Ureter (tissue), 1 donor: ENCODE data around the gene VWA5B1. TPM values are rescaled to one million over a fixed set of nuclear protein-coding genes. Genes with fewer than 3 reads are reported as not detected.

Source experiments
- DNase-seq: peaks from one replicate; pipeline ENCODE4 v3.0.0-alpha.2; 2020; ENCODE audit warnings: low spot score
- total RNA-seq: library from RNA; stranded (reverse); gene quantifications from one replicate; pipeline ENCODE4 v1.2.4, GENCODE V29; 2023
- donor health status: DM: yes; HTN: yes; CAD: no.

The VWA5B1 gene
- total RNA-seq, 1 donor from 2014 or later, result 41.9 TPM

- no peak for DNase-seq
These were observed 75.4 kb downstream of the VWA5B1 start for GRCh38 chr1:20366056-20366462.

DNA sequence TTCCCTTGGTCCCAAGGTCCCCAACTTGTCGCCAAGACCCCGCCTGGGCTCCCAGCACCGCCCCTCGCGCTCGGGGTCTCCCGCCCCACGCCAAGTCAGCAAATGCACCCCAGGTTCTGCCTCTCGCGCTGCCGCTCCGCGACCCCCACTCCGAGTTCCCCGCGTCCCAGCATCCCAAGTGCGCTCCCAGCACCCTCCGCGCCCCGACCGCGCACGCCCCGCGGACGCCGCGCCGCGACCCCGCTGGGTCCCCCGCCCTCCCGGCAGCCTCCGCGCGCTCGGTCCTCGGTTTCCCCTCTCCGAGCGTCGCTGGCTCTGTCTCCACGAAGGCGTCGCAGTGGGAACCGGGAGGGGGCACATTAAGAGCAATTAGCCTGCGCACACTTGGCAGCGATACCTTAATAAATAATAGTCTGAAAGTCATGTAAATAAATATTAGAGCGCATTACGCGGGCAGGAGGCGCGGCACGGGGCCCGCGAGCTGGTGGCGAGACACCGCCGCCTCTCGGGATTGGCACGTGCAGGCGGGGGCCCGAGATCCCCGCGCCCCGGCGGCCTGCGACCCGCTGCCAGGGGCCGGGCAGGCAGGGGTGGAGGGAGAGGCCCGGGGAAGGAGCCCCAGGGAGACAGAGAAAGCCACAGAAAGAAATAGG lies 75.9 kb downstream of the VWA5B1 start:
- no peak for DNase-seq

DNA sequence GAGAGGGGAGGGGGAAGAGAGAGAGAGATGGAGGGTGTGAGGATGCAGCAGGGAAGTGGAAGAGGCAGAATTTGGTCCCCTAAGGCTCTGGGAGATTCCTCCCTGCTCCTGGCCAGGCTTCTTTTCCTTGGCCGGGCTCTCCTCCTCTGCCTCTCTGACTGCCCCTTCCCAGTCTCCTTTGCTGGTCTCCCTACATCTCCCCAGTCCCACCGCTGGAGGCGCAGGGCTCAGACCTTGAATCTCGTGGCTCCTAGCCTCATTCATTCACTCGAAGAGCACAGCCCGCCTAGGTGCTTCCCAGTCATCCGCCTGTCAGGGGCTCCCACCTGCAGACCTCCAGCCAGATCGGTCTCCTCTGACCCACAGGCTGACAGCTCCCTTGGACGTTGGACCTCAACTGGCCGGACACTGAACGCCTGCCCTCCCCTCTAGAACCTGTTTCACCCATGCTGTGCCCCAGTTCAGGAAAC lies 76.5 kb downstream of the VWA5B1 start:
- peak; percentile 59 for DNase-seq

- no peak for DNase-seq
These were observed 77.0 kb downstream of the VWA5B1 start for GRCh38 chr1:20367626-20368025.

GRCh38 chr1:20368866-20369470 lies 78.3 kb downstream of the VWA5B1 start:
- no peak for DNase-seq

- no peak for DNase-seq
These were observed 80.0 kb downstream of the VWA5B1 start for GRCh38 chr1:20370698-20371097.

DNA sequence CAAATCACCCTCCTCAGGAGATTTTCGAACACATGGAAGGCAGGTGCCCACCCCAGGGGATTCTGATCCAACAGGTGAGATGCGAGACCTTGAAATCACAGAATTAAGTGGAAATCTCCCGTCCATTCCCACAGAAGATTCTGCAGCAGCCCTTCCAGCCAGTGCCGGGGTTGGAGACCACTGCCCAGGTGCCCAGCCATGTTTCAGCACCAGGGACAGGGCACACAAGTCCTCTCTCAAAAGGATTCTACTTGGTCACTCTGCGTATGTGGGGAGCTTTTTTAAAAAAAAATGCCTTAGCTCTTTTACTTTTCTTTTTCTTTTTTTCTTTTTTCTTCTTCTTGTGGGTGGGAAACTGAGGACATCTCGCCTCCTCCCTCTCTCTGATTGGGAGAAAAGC lies 80.7 kb downstream of the VWA5B1 start:
- DNase-seq, result no peak

GRCh38 chr1:20371883-20372282 lies 81.2 kb downstream of the VWA5B1 start:
- no peak for DNase-seq

DNA sequence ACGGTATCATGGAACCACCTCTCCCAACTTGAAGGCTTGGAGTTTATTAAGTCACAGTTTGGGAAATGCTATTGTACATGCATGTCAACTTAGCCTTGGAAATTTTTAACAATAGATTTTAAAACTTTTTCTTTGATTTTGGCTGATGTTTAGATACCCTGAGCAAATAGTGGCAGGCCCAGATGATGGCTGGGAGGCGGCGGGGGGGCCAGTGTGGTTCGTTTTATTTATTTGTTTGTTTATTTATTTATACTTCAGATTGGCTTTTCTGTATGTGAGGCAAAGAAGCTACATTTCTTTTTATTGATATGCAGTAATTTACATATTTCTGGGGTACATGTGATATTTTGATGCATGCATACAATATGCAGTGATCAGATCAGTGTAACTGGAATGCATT lies 82.0 kb downstream of the VWA5B1 start:
- DNase-seq, result no peak

DNA sequence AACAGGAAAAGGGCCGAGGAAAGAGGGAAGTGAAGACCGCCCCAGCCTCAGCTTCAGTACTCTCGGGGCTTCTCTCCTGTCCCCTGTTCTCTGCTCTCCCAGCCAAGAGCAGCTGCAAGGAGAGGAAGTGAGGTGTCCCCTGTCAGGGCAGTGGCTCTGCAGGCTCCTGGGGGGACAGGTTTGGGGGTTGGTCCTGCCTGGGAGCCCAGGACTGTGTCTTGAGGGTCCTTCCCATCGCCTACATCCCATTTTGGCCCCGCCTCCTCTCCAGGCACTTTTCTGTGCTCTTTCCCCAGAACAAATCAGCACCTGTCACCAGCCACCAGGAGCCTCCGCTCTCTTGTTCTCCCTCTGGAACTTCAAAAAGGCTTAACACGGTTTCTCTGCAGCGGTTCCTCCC lies 82.6 kb downstream of the VWA5B1 start:
- DNase-seq, result no peak

- no peak for DNase-seq
These were observed 83.1 kb downstream of the VWA5B1 start for GRCh38 chr1:20373764-20374163.

DNA sequence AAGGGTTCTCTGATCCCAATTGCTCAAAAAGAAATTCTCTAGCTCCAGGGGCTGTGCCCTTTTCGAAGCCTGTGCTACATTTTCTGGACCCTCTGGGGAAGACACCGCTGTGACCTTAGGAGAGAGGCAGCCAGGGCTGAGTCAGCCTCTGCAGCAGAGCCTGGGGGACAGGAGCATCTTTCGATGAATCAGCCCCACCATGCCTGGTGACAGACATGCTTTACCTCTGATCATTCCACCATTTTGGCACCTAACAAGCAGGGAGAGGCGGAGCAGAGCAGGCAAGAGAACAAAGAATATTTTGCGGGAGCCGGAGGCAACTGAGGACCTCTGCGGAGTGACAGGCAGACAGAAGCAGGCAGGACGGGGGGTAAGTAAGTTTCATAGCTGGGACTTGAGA lies 84.9 kb downstream of the VWA5B1 start:
- no peak for DNase-seq

DNA sequence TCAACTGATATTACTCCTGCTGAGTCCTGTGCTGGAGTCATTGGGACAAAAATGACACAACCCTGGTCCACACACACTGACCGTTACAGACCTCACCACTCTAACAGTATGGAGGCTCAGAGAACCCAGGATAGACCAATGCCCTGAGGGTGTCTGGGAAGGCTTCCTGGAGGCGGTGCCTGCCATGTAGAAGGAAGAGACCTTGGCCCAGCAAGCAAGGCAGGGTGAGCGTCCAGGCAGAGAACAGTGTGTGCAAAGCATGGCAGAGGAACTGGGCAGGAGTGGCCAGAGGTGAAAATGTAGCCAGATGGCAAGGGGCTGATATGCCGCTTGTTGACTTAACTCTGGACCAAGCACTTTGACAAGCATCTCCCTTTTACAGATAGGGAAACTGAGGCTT lies 85.5 kb downstream of the VWA5B1 start:
- DNase-seq, result no peak

GRCh38 chr1:20376880-20377494 lies 86.3 kb downstream of the VWA5B1 start:
- no peak for DNase-seq

- no peak for DNase-seq
These were observed 87.0 kb downstream of the VWA5B1 start for GRCh38 chr1:20377516-20378270.

DNA sequence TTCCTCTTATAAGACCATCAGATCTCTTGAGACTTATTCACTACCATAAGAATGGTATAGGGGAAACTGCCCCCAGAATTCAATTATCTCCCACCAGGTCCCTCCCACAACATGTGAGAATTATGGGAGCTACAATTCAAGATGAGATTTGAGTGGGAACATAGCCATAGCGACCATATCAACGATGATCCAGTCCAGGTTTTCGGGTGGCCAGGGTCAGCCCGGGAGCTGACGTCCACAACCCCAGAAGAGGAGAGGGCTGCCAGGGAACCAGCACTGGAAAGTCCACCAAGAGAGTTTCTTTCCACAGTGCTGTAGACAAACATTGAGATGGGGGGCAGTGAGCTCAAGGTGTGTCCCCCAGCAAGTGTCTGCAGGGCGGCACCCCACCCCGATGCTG lies 88.4 kb downstream of the VWA5B1 start:
- no peak for DNase-seq

- DNase-seq, result no peak
These were observed 89.5 kb downstream of the VWA5B1 start for GRCh38 chr1:20380175-20380574.

DNA sequence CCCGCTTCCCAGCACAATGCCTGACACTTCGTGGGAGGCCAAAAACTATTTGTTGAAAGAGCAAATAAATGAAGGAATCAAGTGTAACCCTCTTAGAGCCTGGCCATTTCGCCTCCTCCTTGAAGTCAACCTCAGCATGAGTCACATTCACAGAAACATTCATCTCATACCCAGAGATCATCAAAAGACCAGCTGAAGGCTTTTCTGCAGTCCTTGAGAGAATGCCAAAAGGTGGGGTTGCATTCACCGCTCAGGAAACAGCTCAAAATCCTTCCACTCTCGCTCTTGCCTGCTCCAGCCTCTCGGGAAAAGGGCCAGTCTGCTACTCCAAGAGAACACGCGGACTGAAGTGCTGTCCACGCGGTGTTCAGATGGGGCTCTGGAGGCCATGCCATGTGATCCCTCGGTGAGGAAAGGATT lies 90.0 kb downstream of the VWA5B1 start:
- DNase-seq, result no peak

DNA sequence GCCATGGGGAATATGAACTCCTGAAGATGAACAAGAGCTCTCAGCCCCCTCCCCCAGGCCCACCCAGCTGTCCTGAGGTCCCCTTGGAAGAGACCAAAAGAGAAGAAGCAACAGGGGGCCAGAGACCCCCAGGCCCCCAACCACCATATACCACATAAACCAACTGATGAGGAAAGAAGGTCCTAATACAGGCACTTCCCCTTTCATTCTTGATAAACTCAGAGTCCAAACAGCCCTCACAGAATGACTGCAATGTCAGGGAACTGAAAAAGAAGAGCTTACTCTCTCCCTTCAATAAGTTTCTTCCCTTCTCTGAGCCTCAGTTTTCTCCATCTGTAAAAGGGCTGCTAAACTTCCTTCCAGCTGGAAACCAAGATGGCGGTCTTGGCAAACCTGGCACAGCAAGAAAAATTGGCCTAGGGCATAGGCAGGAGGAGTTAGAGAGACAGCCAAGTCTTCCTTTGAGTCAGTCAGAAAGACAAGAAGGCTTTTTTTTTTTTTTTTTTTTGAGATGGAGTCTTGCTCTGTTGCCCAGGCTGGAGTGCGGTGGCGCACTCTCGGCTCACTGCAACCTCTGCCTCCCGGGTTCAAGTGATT lies 90.5 kb downstream of the VWA5B1 start:
- no peak for DNase-seq

- DNase-seq, result no peak
These were observed 91.3 kb downstream of the VWA5B1 start for GRCh38 chr1:20381961-20382360.

DNA sequence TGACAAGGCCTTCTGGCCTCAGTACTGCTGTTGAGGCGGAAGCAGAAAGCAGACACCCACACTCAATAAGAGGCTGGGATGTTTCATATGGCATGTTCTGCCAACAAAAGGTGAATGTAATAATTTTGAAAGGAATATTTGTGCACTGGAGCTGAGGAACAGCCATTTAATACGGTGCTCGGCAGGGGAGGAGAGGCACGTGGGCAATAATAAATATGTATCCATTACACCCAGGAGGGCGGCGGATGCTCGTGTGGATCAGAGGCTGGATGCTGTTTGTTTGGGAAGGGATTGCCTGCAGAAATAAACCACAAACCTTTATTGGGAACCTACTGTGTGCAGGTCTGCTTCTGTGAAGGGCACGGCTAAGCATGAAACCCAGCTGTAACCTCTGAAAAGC lies 92.0 kb downstream of the VWA5B1 start:
- DNase-seq, result no peak

DNA sequence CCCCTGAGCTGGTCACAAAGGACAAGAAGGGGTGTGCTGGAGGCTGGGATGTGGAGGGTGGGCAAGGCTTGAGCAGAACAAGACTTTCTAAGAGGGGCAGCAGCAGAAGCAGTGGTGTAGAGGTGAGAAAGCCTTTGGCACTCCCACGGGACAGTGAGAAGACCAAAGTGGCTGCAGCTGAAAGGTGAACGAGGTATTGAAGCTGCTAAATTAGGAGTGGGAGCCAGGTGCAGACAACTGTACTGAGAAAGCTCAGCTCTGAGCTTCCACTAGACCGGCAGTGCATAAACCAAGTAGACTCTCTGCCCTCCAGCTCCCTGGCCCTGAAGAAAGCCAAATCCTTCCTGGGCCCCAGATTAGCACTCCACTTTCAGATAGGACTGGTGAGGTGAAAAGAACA lies 93.0 kb downstream of the VWA5B1 start:
- DNase-seq, result no peak
